Stomach (tissue), 4 donors: ENCODE data around the gene NDN.

ENCODE experiments used
- EP300 ChIP-seq: sonication (generic); formaldehyde crosslinking; IDR thresholded peaks from one replicate; pipeline ENCODE4 v1.6.1; 2017; ENCODE audit warnings: antibody characterized with exemption
- POLR2A ChIP-seq, 4 donors: fragments of 450-650 bp; IDR thresholded peaks; one replicate each; pipeline ENCODE4 v1.6.1; 2016; ENCODE audit warnings: antibody characterized with exemption in 4 of 4, control low read depth in 2 of 4, mild to moderate bottlenecking in 1 of 4, moderate library complexity in 1 of 4
- POLR2AphosphoS5 ChIP-seq, 3 donors: sonication (generic); formaldehyde crosslinking; IDR thresholded peaks; one replicate each; pipeline ENCODE4 v1.6.1; 2016; ENCODE audit warnings: antibody characterized with exemption in 3 of 3
- TF ChIP-seq, protein P1 (sequence below), 7 experiments: fragments of 450-650 bp in 4 of 7; fragments of 200-600 bp in 3 of 7; sonication (generic) in 3 of 7; IDR thresholded peaks; one replicate each; pipeline ENCODE4 v1.5.1; 2016 to 2019; ENCODE audit warnings: antibody characterized with exemption in 7 of 7, control low read depth in 2 of 7, mild to moderate bottlenecking in 1 of 7

DNA sequence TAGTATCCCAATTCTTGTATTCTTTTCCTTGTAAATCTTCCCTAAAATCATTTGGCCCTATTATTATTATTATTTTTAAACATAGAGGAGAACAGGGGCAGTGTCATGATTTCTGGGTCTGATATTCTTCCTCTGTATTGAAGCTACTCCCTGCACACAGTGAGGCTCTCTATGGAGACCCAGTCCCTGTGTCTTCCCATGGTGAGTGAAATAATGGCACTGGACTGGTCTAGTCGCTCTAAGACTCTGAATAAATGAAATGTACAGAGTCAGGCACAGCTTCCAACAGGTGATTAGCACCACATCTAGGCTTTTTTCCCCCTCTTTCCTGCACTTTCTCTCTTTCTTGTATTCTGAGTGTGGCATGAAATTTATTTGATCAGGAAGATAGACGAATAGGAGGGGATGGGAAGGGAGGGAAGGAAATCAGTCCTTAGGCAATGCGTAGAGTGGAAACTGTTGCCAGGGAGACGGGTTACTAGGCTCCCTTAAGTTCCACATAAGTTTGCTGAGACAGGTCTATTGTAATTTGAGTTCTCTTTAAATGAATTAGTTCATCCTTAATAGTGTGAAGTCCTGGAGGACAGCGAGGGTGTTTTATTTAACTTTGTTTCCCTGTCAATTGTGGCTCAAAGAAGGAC, 49.0 kb upstream of the NDN start:
- TF ChIP-seq, protein P1, sequence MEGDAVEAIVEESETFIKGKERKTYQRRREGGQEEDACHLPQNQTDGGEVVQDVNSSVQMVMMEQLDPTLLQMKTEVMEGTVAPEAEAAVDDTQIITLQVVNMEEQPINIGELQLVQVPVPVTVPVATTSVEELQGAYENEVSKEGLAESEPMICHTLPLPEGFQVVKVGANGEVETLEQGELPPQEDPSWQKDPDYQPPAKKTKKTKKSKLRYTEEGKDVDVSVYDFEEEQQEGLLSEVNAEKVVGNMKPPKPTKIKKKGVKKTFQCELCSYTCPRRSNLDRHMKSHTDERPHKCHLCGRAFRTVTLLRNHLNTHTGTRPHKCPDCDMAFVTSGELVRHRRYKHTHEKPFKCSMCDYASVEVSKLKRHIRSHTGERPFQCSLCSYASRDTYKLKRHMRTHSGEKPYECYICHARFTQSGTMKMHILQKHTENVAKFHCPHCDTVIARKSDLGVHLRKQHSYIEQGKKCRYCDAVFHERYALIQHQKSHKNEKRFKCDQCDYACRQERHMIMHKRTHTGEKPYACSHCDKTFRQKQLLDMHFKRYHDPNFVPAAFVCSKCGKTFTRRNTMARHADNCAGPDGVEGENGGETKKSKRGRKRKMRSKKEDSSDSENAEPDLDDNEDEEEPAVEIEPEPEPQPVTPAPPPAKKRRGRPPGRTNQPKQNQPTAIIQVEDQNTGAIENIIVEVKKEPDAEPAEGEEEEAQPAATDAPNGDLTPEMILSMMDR (IDR thresholded peaks at IDR 0.05): no peak
- TF ChIP-seq EP300: no peak
- TF ChIP-seq POLR2A (IDR thresholded peaks at IDR 0.05): no peak
- TF ChIP-seq POLR2AphosphoS5 (IDR thresholded peaks at IDR 0.05): no peak
